Measurements from ENCODE around the gene ASTN1. TPM values are rescaled to one million over a fixed set of nuclear protein-coding genes. Genes with fewer than 3 reads are reported as not detected.

Gene ASTN1
- total RNA-seq, 1 experiment from 2014 or later = 0.05 TPM

- CTCF ChIA-PET = no interaction called here
- DNase-seq (ENCODE audit: low read depth, low spot score) (no peak), ATAC-seq (no peak)
- Histone ChIP-seq H3K36me3 (ENCODE audit: control insufficient read depth, insufficient read depth, low read length) (no peaks in the 10 kb centered on the region), H3K9me3 (ENCODE audit: control insufficient read depth, insufficient read depth, low read depth, low read length) (no peaks in the 10 kb centered on the region), H3K27ac (ENCODE audit: low read length) (no peak overlapping the region), H3K4me1 (ENCODE audit: control insufficient read depth, insufficient read depth, low read length) (no peaks in the 10 kb centered on the region), H3K27me3 (ENCODE audit: control insufficient read depth, insufficient read depth, low read length) (no peaks in the 10 kb centered on the region), H3K4me3 (ENCODE audit: low read depth in 2 of 2, low read length in 2 of 2) (no peak overlapping the region)
- no peak for TF ChIP-seq TCF7L2 (IDR thresholded peaks at IDR 0.05; ENCODE audit: low read depth, low read length)
- TF ChIP-seq POLR2AphosphoS5 (IDR thresholded peaks at IDR 0.05; ENCODE audit: low read depth, low read length) = no peak
- no peak for TF ChIP-seq SIN3A (IDR thresholded peaks at IDR 0.05; ENCODE audit: borderline replicate concordance, insufficient read depth, low read depth, low read length)
- TF ChIP-seq, protein P1, sequence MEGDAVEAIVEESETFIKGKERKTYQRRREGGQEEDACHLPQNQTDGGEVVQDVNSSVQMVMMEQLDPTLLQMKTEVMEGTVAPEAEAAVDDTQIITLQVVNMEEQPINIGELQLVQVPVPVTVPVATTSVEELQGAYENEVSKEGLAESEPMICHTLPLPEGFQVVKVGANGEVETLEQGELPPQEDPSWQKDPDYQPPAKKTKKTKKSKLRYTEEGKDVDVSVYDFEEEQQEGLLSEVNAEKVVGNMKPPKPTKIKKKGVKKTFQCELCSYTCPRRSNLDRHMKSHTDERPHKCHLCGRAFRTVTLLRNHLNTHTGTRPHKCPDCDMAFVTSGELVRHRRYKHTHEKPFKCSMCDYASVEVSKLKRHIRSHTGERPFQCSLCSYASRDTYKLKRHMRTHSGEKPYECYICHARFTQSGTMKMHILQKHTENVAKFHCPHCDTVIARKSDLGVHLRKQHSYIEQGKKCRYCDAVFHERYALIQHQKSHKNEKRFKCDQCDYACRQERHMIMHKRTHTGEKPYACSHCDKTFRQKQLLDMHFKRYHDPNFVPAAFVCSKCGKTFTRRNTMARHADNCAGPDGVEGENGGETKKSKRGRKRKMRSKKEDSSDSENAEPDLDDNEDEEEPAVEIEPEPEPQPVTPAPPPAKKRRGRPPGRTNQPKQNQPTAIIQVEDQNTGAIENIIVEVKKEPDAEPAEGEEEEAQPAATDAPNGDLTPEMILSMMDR (IDR thresholded peaks at IDR 0.05) = no peak
- TF ChIP-seq REST (IDR thresholded peaks at IDR 0.05; ENCODE audit: insufficient read depth in 1 of 2, low read depth in 2 of 2, low read length in 1 of 2) = no peak
- in situ Hi-C loops (cut with HindIII; ENCODE audit: low pct_unique_long_range_greater_than_20kb, low sequenced_read_pairs) (no loop called here), intact Hi-C loops (cut with micrococcal nuclease; ENCODE audit: unreplicated experiment) (no loop called here)
- BruUV-seq (replicated peaks) = no TSS peak
- POLR2A ChIA-PET = no interaction called here
Observed at GRCh38 chr1:177011508-177011907, 153.0 kb downstream of the ASTN1 start.

DNA sequence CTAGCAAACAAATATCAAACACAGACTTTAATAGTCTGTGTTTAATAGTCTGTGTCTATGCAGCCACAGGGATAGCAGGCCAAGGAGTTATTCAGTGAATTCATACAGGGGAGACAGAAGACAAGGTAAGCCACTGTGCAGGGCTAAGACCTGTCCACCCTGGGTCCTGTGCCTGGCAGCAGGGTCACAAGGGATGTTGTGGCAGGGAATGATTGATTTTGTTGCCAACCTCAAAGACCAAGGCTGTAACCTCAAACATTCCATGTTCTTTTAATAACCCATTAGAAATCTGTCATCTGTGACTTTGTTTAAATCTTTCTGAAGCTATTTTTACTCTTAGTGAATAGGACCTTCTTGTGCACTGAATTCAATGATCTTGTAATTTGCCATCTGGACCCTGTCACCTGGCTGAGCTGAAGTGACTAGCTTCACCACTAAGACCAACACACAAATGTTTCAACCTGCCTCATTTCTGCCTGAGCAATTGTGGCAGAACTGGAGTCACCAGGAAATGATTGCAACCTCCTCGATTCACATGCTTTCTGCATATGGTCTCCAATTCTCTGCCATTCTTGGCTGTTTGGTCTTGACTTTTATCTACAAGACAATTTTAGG lies 154.2 kb downstream of the ASTN1 start:
- ChIA-PET CTCF (no interaction called here), POLR2A (no interaction called here)
- no peak overlapping the region for H3K27ac ChIP-seq (ENCODE audit: low read length)
- H3K27me3 ChIP-seq (ENCODE audit: control insufficient read depth, insufficient read depth, low read length) = no peaks in the 10 kb centered on the region
- no peak for ATAC-seq
- BruUV-seq (replicated peaks) = no TSS peak
- no peak for DNase-seq (ENCODE audit: low read depth, low spot score)
- TF ChIP-seq POLR2AphosphoS5 (IDR thresholded peaks at IDR 0.05; ENCODE audit: low read depth, low read length) = no peak
- no peak for TF ChIP-seq TCF7L2 (IDR thresholded peaks at IDR 0.05; ENCODE audit: low read depth, low read length)
- TF ChIP-seq, protein P1 (IDR thresholded peaks at IDR 0.05) = no peak
- TF ChIP-seq SIN3A (IDR thresholded peaks at IDR 0.05; ENCODE audit: borderline replicate concordance, insufficient read depth, low read depth, low read length) = no peak
- TF ChIP-seq REST (IDR thresholded peaks at IDR 0.05; ENCODE audit: insufficient read depth in 1 of 2, low read depth in 2 of 2, low read length in 1 of 2) = no peak
- intact Hi-C loops (cut with micrococcal nuclease; ENCODE audit: unreplicated experiment) = no loop called here
- in situ Hi-C loops (cut with HindIII; ENCODE audit: low pct_unique_long_range_greater_than_20kb, low sequenced_read_pairs) = no loop called here
- no peak overlapping the region for H3K4me3 ChIP-seq (ENCODE audit: low read depth in 2 of 2, low read length in 2 of 2)
- no peaks in the 10 kb centered on the region for H3K4me1 ChIP-seq (ENCODE audit: control insufficient read depth, insufficient read depth, low read length)
- H3K9me3 ChIP-seq (ENCODE audit: control insufficient read depth, insufficient read depth, low read depth, low read length) = no peaks in the 10 kb centered on the region
- H3K36me3 ChIP-seq (ENCODE audit: control insufficient read depth, insufficient read depth, low read length) = no peaks in the 10 kb centered on the region

Measured in Panc1 (cell line).